H54 (cell line): ENCODE results near the gene PRR22.
A peak's percentile ranks its signal among the peaks of the same experiment; 100 is the strongest.
"Not testable (repeated sequence)": the region's sequence is repeated elsewhere in the genome, so short reads cannot be mapped to it uniquely, and the experiment has no call there.

Experiments
- DNase-seq: peaks from one replicate; pipeline ENCODE4 v3.0.0; 2011; ENCODE audit warnings: low spot score, mixed read lengths; ENCODE audit not compliant: insufficient read length
- FAIRE-seq: peaks from 3 replicates; lab custom pipeline; 2011; peaks lifted over from hg19 to GRCh38; lab: Jason Lieb, UNC
- POLR2A ChIP-seq: IDR thresholded peaks from 2 replicates; pipeline ENCODE4 v1.6.1; 2011; ENCODE audit warnings: low read depth, mild to moderate bottlenecking, low read length

Gene PRR22

DNA sequence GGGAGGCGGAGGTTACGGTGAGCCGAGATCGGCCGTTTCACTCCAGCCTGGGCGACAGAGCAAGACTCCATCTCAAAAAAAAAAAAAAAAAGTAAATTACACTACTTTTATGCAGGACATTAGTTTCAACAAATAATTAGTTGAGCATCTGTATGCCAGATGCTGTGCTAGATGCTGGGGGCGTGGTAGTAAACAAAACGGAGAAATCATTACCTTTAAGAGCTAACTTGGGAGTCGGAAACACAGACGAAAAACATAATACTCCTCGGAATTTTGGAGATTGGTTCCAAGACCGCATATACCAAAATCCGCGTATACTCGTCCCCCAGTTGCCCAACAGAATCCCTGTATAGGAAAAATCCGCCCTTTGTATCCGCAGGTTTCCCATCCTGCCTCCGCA lies 7.7 kb upstream of the PRR22 start:
- no peak for TF ChIP-seq POLR2A
- DNase-seq = no peak
- no peak for FAIRE-seq

DNA sequence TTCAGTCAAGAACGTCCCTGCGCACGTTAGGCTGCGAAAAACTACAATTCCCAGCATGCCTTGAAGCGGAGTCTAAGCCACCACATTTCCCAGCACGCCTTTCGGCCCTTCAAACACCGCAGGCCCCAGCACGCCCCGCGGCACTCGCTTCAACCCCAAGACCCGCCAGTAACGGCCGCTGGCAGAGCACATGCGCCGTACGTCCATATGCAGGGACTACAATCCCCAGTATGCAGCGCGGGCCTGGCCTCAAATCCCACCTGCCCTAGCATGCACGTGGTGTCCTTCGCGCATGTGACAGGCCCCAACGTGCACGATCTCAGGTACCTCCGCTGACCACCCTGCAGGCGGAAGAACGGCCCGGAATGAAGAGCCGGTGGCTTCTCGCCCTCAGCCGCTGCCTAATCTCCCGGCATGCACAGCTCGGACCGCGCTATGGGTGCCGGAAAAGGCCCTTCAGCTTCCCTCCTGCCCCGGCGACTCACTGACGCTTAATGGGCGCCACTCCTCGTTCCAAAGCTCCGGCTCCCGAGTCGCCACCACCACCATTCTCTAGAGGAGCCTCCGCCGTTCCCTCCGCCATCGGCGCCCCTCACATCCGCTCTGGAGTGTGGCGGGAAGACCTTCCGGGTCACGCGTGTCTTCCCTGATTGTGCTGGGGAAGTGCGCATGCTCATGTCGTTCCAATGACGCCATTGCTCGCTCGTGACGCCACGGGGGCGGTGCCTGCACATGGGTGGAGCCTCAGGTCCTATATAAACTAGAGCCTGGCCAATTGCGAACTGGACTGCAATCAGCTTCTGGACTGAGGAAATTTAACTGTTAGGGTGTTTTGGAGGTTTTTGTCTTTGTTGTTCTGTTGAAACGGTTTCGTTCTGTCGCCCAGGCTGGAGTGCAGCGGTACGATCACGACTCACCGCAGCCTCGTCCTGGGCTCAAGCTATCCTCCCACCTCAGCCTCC lies 6.3 kb upstream of the PRR22 start, which contains the start of gene DUS3L:
TSS of gene DUS3L (minus strand) at position 605 of the 962 bp plus-strand sequence. CDS start at position 583, 22 bp downstream.
- peak; percentile 92 for FAIRE-seq
- DNase-seq = peak; percentile 100
- peak; percentile 72 for TF ChIP-seq POLR2A

DNA sequence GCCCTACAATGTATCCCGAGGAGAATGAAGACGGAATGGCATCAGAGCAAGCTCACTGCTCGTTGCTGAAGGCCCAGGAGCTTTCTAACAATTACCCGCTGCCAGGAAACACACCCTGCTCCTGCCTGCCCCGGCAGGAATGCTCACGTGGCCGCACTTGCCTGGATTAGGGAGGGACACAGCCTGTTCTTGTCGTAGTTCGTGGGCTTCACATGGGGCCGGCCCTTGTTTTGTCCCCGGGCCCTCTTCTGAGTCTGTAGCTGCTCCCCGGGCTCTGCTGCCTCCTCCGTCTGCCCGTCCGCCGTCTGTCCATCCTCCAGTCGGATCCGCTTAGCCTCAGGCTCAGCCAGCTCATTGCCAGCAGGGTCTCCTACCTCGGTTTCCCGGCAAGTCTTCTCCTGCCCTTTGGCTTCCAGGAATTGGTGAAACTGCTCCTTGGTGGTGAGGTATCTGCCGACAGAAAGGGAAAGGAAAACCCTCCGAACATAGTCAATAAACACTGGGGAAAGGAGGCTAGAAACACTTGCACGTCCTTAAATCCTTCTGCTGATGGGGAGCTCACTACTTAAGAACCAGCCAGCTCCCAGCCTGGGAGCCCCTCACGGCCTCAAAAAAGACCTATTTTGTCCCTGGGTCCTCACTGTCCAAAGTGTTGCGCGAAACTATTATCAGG lies 5.5 kb upstream of the PRR22 start:
- no peak for FAIRE-seq
- no peak for TF ChIP-seq POLR2A
- DNase-seq = no peak

DNA sequence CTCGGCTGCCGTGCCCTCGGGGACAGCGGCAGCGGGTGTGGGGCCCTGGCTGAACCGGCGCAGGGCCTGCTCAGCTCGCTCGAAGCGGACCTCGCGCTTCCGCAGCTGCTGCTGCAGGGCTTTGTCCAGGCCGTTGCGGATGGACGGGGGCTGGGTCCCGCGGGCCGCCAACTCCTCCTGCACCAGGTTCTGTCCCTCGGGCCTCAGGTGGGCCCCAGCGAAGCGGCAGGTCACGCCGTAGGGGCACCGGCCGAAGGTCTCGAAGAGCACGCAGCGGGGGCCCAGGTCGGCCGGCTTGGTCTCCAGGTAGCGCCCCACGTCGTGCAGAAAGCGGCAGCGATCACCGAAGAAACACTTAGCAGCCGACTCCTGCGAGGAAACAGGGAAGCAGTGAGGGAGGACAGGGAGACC lies 4.8 kb upstream of the PRR22 start:
- FAIRE-seq (no peak), DNase-seq (no peak)
- TF ChIP-seq POLR2A = no peak

DNA sequence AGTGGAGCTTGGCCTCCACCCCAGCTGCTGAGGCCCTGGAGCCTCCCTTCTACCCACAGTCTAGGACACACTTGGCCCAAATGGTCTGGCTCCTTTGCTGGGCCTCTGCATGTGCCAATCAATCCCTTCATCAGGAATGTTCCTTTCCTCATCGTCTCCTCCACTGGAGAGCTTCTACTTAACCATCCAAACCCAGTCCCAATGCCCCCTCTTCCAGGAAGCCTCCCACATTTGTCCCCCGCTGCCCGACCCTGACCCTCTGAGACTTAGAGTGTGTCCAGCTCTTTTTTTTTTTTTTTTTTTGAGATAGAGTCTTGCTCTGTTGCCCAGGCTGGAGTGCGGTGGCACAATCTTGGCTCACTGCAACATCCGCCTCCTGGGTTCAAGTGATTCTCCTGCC lies 3.9 kb upstream of the PRR22 start:
- FAIRE-seq (no peak), DNase-seq (no peak)
- no peak for TF ChIP-seq POLR2A

DNA sequence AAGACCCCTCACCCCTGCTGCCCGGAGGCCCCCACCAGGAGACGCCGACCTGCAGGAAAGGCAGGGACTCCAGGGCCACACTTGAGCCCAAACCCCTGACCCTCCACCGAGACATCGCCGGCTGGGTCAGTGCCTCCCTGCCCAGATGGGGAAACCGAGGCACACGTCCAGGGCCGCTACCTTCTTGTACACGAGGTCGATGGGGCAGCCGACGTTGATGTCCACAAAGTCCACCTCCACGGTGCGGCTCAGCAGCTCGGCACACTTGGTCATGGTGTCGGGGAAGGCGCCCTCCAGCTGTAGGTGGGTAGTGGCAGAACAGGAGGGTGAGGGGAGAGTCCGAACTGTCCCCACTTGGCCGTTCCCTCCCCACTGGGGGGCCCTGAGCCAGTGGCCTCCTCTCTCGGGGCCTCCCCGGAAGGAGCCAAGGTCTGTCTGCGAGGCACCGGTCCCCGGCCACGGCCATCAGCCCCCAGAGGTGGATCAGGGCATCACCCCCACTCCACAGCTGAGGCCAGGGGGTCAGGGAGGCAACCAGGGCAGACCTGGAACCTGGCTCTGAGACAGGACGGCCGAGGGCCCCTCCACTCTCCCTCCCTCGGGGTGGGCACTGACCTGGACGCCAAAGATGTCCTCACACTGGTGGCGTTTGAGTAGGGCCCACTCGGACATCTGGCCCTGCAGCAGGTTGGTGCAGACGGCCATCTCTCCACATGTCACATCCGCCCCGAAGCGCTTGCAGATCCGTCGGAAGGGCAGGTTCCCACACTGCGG lies 3.0 kb upstream of the PRR22 start:
- FAIRE-seq (no peak), DNase-seq (no peak)
- no peak for TF ChIP-seq POLR2A

DNA sequence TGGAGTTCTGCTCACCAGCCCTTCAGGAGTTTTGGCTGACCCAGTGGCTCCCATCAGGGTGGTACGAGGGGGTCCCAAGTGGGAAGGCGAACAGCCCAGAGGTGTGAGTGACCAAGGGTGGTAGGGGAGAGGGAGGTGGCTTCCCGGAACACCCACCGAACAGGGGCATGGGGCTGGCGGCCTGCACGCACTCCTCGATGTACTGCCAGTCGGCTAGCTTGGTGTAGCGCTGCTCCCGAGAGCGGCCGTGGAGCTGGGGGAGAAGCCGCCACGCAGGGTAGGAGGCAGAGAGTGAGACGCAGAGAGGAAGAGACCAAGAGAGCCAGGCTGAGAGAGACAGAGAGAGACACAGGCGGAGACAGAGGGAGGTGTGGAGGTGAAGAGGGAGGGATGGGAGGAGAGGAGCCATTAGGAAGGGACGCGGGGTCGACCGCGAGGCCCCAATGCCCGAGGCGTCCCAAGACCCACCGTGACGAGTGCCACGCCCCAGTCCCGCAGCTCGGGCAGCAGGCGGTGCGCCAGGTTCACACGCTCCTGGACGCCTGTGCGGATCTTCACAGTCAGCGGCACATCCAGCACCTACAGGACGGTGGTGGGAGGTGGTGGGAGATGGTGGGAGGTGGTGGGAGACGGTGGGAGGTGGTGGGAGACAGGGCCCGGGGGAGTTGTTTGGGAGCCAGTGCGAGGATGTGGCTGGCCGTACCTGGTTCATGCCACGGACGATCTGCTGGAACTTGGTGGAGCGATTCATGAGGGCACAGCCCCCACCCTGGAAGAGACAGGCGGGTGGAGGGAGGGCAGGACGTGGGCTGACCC lies 2.3 kb upstream of the PRR22 start:
- TF ChIP-seq POLR2A = no peak
- no peak for DNase-seq
- no peak for FAIRE-seq

DNA sequence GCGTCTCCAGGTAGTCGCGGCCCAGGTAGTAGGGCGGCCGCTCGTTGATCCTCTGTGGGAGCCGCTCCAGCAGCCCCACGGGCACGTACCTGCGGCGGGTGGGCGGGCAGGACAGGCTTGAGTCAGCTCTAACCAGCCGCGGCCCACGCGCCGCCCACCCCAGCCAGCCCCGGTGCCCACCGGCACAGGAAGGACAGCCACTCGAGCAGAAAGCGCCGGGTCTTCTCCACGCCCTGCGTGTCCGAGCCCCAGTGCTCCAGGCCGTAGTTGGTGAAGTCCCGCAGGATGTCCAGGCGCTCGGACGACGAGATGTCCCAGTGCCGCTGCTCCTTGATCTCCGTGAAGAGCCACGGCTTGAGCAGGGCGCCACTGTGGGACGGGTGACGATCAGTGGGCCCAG lies 877 bp upstream of the PRR22 start:
- DNase-seq (no peak), FAIRE-seq (no peak)
- TF ChIP-seq POLR2A = no peak

DNA sequence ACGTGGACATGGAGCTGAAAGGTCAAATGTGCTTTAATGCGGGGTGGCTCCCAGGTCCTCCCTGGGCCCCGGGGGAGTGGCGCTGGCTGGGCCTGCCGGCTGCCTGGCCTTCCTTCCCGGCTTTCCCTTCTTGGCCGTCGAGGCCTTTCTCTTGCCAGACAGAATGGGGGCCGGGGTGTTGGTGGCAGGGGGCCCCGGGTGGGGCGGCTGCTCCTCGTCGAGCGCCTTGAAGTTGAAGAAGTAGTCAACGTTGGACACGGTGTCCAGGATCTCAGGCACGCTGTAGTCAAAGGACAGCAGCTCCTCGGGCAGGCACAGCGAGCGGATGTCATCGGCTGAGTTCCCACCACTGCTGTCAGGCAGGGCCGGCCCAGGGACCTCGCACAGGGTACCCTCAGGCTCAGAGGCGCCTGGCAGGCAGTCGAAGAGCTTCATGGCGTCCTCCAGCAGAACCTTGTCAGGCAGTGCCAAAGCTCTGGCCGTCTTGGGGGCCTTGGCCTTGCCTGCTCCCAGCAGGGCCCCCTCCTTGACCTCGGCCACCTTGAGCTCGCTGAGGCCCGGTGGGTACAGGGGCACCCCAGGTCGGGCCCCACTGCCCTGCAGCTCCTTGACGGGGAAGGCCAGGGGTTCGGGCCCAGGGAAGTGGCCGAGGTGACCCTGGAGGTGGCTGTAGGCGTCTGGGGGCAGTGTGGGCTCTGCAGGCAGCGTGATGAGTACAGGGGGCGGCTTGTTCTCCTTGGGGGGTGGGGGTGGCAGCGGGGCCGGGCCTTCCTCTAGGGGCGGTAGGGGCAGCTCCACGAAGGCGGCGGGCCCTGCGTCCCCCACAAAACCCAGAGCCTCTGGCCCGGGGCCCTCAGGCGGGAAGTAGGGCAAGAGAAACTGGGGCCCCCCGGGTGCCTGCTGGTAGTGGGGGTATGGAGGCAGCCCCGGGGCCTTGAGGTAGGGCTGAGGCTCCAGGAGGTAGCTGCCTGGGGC lies 1.3 kb downstream of the PRR22 start:
- DNase-seq (no peak), FAIRE-seq (no peak)
- no peak for TF ChIP-seq POLR2A

DNA sequence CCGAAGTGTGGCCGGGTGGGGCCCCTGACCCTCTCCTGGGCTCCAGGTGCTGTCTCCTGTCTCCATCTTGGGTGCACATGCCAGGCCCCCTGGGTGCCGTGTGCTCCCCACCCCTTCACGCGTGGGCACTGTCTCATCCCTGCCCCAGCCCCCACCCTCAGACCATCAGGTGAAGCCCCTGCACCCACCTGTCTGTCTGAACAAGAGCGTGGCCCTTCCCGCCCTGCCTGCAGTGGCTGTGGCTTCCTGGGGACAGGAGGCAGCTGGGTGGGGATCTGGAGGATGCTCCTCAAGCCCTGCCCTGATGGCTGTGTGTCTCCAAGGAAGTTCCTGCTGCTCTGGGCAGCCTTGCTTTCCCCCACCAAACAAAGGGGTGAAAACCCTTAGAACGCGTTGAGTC lies 2.2 kb downstream of the PRR22 start:
- DNase-seq (no peak), FAIRE-seq (no peak)
- no peak for TF ChIP-seq POLR2A

DNA sequence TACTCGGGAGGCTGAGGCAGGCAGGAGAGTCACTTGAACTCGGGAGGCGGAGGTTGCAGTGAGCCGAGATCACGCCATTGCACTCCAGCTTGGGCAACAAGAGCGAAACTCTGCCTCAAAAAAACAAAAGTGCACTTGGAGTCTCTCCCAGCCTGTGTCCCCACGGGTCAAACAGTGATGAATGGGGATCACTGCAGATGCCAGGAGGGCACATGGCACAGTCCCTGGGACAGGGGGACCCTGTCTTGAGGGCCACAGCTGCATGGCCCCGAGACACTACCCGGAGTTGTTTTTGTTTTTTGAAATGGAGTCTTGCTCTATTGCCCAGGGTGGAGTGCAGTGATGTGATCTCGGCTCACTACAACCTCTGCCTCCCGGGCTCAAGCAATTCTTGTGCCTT lies 3.6 kb downstream of the PRR22 start:
- not testable (repeated sequence) for DNase-seq, FAIRE-seq

DNA sequence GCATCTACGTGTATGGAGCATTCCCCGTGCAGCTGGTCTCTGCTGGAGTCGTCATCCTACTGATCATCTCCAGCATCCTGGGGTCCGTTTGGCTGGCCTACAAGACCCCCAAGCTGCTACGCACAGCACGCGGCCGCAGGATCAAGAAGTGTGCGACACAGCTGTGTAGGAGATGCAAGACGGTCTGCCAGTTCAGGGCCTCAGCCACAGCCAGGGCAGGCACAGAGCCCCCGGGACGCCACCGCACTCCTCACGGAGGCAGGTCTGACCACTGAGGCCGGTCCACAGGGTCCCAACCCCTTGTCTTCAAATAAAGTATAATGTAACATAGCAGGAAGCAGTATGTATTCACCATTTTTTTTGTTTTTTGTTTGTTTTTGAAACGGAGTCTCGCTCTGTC lies 6.1 kb downstream of the PRR22 start:
- FAIRE-seq (no peak), DNase-seq (no peak)
- TF ChIP-seq POLR2A = no peak
